Mammary epithelial cell (primary cell): ENCODE data around the gene DIPK1B.

Source experiments
- EZH2 ChIP-seq: IDR thresholded peaks from 2 replicates; pipeline ENCODE4 v1.6.1; 2012; ENCODE audit warnings: low read length, inconsistent platforms, borderline replicate concordance
- TF ChIP-seq, protein P1 (sequence below), 2 donors: IDR thresholded peaks in 1 of 2; conservative IDR thresholded peaks in 1 of 2; 2 replicates each; pipeline ENCODE4 v1.5.1; 2011 to 2012; ENCODE audit warnings: inconsistent platforms in 2 of 2, low read length in 2 of 2, mild to moderate bottlenecking in 2 of 2, control low read depth in 1 of 2, low read depth in 1 of 2; ENCODE audit not compliant: insufficient read depth in 1 of 2; ENCODE audit errors: extremely low read depth in 1 of 2

GRCh38 chr9:136666372-136667213 lies 45.8 kb upstream of the DIPK1B start:
- TF ChIP-seq, protein P1, sequence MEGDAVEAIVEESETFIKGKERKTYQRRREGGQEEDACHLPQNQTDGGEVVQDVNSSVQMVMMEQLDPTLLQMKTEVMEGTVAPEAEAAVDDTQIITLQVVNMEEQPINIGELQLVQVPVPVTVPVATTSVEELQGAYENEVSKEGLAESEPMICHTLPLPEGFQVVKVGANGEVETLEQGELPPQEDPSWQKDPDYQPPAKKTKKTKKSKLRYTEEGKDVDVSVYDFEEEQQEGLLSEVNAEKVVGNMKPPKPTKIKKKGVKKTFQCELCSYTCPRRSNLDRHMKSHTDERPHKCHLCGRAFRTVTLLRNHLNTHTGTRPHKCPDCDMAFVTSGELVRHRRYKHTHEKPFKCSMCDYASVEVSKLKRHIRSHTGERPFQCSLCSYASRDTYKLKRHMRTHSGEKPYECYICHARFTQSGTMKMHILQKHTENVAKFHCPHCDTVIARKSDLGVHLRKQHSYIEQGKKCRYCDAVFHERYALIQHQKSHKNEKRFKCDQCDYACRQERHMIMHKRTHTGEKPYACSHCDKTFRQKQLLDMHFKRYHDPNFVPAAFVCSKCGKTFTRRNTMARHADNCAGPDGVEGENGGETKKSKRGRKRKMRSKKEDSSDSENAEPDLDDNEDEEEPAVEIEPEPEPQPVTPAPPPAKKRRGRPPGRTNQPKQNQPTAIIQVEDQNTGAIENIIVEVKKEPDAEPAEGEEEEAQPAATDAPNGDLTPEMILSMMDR (conservative IDR thresholded peaks at IDR 0.05 in 1 of 2, IDR thresholded peaks at IDR 0.05 in 1 of 2; ENCODE audit: extremely low read depth in 1 of 2, insufficient read depth in 1 of 2, low read depth in 1 of 2, low read length in 2 of 2) = no peak
- TF ChIP-seq EZH2 = no peak
